C4-2B (cell line): ENCODE results near the gene RETREG2.

Experiments used
- H3K27ac ChIP-seq: fragments of 450-650 bp; 2 replicates; pipeline ENCODE4 v1.5.1; 2017
- ZFX ChIP-seq: fragments of 450-650 bp; IDR thresholded peaks from 2 replicates; pipeline ENCODE4 v1.6.1; 2017
- TF ChIP-seq, protein P1 (sequence below): fragments of 450-650 bp; conservative IDR thresholded peaks from 2 replicates; pipeline ENCODE4 v1.5.1; 2017; ENCODE audit warnings: mild to moderate bottlenecking

RETREG2 gene, protein sequence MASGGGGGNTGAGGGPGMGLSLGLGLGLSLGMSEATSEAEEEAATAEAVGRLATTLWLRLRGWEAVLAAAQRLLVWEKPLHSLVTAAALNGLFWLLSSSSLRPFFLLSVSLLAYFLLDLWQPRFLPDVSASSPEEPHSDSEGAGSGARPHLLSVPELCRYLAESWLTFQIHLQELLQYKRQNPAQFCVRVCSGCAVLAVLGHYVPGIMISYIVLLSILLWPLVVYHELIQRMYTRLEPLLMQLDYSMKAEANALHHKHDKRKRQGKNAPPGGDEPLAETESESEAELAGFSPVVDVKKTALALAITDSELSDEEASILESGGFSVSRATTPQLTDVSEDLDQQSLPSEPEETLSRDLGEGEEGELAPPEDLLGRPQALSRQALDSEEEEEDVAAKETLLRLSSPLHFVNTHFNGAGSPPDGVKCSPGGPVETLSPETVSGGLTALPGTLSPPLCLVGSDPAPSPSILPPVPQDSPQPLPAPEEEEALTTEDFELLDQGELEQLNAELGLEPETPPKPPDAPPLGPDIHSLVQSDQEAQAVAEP

DNA sequence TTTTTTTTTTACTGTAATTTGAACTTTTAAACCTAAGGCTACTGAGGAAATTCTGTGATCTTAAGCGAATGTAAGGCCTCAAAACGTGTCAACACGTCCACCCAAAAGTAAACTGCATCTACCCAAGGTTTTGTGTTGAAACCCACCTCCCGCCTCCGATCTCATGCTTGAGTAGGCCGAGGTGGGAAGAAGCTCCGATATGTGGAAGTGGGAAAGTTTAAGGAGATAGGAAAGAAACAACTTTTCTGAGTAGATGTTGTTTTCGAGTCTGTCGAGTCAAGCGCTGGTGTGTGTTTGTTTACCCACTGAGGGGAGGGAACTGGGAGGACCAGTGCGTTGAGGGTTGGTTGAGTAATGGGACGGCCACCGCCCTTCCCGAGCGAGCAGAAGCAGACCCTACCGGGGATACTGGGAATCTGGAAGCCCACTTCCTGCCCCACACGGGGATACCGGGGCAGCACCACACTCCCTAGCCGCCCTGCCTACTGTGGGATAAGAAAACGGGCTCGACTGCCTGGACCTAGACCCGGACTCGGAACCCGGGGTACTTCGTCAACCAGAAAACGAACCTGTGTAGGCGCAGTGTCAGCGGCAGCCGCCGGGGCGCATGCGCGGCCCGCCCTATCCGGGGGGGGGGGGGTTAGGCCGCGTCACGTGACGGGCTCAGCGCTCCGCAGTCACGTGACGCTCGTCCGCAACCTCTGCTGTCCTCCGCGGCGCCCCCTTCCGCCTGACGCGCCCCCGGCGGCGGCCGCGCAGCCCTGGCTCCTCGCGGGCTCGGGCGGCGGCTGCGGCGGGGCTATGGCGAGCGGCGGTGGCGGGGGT is at the start of gene RETREG2:
TSS of gene RETREG2 (plus strand) at position 724 of the 825 bp plus-strand sequence. CDS start at position 802, 78 bp downstream.
- no peak for TF ChIP-seq ZFX
- TF ChIP-seq, protein P1, sequence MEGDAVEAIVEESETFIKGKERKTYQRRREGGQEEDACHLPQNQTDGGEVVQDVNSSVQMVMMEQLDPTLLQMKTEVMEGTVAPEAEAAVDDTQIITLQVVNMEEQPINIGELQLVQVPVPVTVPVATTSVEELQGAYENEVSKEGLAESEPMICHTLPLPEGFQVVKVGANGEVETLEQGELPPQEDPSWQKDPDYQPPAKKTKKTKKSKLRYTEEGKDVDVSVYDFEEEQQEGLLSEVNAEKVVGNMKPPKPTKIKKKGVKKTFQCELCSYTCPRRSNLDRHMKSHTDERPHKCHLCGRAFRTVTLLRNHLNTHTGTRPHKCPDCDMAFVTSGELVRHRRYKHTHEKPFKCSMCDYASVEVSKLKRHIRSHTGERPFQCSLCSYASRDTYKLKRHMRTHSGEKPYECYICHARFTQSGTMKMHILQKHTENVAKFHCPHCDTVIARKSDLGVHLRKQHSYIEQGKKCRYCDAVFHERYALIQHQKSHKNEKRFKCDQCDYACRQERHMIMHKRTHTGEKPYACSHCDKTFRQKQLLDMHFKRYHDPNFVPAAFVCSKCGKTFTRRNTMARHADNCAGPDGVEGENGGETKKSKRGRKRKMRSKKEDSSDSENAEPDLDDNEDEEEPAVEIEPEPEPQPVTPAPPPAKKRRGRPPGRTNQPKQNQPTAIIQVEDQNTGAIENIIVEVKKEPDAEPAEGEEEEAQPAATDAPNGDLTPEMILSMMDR, result peak; percentile 67
- H3K27ac ChIP-seq, result peak within 1 kb of the TSS; percentile 89

DNA sequence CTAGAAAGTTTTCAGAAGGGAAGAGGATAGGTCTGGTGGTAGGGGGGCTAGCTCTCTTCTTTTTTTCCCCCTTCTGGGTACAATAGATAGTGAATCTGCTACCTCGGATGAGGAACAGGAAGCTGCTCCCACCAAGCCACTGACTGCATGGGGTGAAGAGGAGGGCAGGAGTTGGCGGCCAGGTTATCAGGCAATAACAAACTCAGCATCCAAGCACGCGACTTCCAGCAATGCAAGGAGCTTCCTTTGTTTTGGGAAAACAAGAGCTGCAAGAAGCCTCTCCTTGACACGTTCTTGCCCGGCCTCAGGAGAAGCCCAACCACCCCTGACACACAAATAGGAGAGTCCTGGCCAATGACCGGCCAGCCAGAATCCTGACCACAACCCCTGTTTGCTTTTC is 49.7 kb upstream of the RETREG2 start:
- TF ChIP-seq ZFX, result no peak
- TF ChIP-seq, protein P1, result no peak
- H3K27ac ChIP-seq, result peak overlapping the region; percentile 53

DNA sequence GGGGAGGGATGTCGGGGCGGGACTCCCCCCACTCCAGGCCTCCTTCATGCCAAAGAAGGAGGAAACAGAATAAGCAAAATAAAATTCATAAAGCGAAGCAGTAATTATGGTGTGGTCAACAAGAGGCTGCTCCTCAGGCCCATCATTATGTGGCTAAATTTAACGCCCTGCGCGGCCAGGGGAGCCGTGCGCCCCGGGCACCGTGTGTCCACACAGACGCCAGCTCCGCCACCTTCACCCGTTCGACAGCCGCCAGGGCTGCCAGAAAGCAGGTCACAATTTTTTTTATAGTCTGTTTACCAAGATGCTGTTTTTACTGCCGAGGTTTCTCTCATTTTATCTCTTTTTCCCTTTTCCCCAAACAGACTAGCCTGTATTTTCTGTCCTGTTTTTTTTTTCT is 48.5 kb upstream of the RETREG2 start:
- no peak for TF ChIP-seq ZFX
- TF ChIP-seq, protein P1, result no peak
- H3K27ac ChIP-seq, result peak overlapping the region; percentile 23

DNA sequence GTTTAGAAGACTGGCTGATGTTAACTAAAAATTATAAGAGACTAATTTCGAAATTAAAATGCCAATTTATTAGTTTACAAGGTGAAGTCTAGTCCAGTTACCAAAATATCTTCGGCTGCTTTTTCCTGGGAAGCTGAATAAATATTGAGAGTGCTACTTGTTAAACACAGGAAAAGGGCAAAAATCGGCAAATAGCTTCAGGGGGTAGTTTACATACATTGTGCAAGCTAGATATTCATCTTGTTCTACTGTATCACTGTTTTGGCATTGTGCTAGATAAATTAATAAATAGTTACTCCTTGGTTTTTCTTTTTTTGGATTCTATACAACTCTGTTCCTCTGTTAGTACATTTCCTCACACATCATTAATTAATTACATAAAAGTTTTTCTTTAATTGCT is 46.7 kb upstream of the RETREG2 start:
- no peak overlapping the region for H3K27ac ChIP-seq
- TF ChIP-seq, protein P1, result no peak
- no peak for TF ChIP-seq ZFX

DNA sequence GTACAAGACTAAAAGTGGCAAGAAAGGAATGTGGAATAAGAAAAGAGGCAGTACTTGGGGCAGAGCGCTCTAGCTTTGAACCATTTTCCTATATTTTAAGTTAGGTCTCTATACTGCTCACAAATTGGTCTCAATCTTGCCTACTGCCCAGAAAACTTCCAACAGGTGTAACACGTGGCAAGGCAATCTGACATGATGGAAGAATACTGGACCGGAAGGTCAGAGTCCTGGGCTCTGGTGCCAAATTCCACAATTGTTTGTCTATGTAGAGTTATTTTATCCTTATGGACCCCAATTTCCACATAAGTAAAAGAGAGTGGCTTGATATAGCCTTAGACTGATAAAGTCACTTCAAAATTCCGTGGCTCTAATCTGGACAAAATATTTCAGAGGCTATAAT is 46.3 kb upstream of the RETREG2 start:
- TF ChIP-seq, protein P1, result no peak
- no peak for TF ChIP-seq ZFX
- H3K27ac ChIP-seq, result no peak overlapping the region

DNA sequence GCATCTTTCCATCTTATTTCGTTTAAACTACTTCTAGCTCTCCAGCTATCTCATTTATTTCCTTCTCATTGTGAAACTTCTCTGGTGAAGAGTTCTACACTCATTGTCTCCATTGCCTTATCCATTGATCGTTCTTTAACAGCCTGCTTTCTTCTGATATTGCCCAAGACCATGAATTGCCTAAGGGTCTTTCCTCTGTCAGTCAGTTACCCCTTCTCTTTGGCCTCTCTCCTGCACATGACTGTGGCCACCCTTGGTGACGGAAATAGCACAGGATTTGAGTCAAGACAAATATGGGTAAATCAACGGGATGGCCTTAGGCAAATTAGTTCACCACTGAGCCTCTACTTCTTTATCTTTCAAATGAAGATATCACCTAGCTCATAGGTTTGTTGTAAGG is 44.1 kb upstream of the RETREG2 start:
- H3K27ac ChIP-seq, result no peak overlapping the region
- TF ChIP-seq, protein P1, result no peak
- TF ChIP-seq ZFX, result no peak

DNA sequence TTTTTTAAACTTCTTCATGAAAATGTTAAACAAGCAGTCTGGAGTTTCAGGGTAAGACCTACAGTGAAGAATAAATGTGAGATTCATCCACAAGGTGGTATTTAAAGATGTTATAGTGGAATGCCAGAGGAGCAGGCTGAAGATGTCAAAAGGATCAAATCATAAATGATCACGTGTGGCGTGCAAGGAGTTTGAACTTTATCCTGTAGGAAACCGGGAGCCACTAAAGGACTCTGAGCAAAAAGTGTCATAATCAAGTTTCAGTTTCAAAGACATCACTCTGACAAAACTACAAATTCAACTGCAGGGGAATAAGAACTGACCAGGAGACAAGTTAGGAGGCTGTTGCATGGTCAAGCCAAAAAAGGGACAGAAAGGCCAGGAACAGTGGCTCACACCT is 37.4 kb upstream of the RETREG2 start:
- TF ChIP-seq ZFX, result no peak
- TF ChIP-seq, protein P1, result no peak
- no peak overlapping the region for H3K27ac ChIP-seq
